AG09309 (cell line): ENCODE data around the gene BGLAP.

Experiments
- DNase-seq: peaks from one replicate; pipeline ENCODE4 v3.0.0-alpha.2; 2010; ENCODE audit warnings: low read depth
- H3K4me3 ChIP-seq: 2 replicates; pipeline ENCODE4 v1.5.1; 2011; ENCODE audit warnings: mild to moderate bottlenecking, low read depth, low read length, moderate library complexity; ENCODE audit not compliant: control insufficient read depth
- CTCF ChIP-seq: IDR thresholded peaks from 2 replicates; pipeline ENCODE4 v1.5.1; 2011; ENCODE audit warnings: mild to moderate bottlenecking, low read depth, low read length, inconsistent platforms; ENCODE audit not compliant: insufficient read depth, control insufficient read depth; ENCODE audit errors: missing control alignments

The BGLAP gene

DNA sequence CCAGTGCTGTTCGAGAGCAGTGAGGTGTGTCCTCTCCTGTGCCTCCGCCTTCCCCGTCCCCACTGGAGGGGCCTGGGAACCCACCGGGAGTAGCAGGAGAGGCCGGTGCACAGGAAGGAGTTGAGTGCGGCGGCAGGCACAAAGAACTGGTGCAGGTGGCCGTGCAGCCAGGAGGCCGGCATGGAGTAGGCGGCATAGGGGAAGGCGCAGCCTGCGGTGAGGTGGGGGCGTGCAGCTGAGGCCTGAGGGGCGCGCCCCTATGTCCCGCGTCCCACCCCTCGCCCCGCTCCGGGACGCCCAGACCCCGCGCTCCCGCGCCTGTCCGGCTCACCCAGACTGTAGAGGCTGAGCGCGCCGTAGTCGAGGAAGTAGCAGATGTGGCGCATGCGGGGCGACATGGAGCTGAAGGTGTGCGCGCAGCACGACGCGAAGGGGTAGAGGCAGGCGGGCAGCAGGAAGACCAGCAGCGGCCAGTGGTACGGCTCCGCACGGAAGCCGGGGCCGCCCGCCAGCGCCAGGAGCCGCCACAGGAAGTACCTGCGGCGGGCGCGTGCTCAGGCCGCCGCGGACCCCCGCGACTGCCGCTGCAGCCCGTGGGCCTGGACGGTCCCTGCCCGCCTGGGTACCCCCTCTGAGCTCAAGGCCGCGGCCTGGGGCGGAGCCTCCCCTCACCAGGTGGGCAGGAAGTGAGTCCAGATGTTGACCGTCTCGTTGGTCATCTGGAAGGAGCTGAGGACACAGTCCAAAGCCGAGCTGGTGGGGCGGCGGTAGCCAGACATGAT, 3.7 kb downstream of the BGLAP start:
- no peak for DNase-seq
- no peak overlapping the region for H3K4me3 ChIP-seq

DNA sequence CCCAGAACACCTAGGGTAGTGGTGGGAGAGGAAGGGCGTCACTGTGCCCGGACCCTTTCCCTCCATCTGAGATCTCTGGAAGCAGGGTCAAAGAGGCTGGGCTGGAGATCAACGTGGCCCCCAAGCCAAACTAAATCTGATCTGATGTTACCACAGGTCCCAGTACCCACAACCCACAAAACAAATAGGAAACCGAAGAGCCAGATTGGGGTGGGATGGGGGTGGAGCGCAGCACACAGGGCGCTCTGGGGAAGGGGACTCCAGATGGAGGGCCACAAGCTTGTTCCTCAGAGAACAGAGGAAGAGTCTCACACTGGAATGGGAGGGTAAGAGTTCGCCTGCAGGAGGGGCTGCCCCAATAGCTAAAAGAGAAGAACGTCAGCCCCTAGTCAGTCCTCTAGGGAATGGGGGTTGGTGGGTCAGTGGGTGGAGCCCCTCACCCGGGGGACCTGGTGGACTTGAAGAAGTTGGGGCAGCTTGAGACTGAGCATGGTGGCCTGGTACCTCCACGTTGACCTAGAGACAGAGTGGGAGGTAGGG, 4.3 kb downstream of the BGLAP start:
- DNase-seq, result no peak
- no peak for TF ChIP-seq CTCF
- no peak overlapping the region for H3K4me3 ChIP-seq

More for the DNA sequence above, 3.7 kb downstream of the BGLAP start:
- TF ChIP-seq CTCF, result no peak

GRCh38 chr1:156246781-156247459, 4.9 kb downstream of the BGLAP start:
- no peak for DNase-seq
- no peak for TF ChIP-seq CTCF
- no peak overlapping the region for H3K4me3 ChIP-seq

- DNase-seq, result no peak
- TF ChIP-seq CTCF, result no peak
- H3K4me3 ChIP-seq, result no peak within 1 kb of the TSS
Measured at GRCh38 chr1:156247460-156248322, 5.7 kb downstream of the BGLAP start, which contains the start of gene PAQR6. Gene PAQR6, minus strand, starts transcription at chr1:156248056. Its CDS starts 1,325 bp downstream, at chr1:156246731.

- no peak for DNase-seq
- no peak overlapping the region for H3K4me3 ChIP-seq
- TF ChIP-seq CTCF, result no peak
Measured at GRCh38 chr1:156248323-156248683, 6.3 kb downstream of the BGLAP start.

DNA sequence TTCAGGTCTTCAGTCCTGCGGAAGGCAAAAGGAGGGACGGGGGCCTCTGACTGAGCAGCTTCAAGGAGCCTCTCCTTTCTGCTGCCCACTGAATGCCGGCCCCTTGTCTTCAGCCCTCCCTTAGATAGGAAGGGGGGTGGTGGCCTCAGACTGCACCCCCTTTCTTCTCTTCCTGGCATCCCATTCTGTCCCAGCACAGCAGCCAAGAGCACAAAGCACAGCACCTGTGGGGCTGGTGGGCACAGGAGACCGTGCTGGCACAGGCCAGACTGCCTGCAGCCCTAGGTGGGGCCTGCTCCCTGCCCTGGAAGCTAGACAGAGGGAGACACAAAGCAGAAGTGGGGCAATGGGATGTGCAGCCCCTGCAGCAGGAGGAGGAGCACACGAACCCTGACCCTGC, 7.6 kb downstream of the BGLAP start:
- H3K4me3 ChIP-seq, result no peak overlapping the region
- no peak for DNase-seq
- TF ChIP-seq CTCF, result no peak
